Karpas-422 (cell line): ENCODE data around the gene MIA. TPM values are rescaled to one million over a fixed set of nuclear protein-coding genes. Genes with fewer than 3 reads are reported as not detected.
"Not testable (repeated sequence)": the region's sequence is repeated elsewhere in the genome, so short reads cannot be mapped to it uniquely, and the experiment has no call there.

Experiments used
- DNase-seq: peaks from one replicate; pipeline ENCODE4 v3.0.0-alpha.2; 2015
- H2AFZ ChIP-seq: fragments of 200-600 bp; sonication (generic); 2 replicates; pipeline ENCODE4 v1.6.1; 2014; ENCODE audit warnings: antibody characterized with exemption, low read length, mixed read lengths
- H3K27ac ChIP-seq: fragments of 200-600 bp; sonication (generic); 2 replicates; pipeline ENCODE4 v1.5.1; 2014; ENCODE audit warnings: mild to moderate bottlenecking, low read length, moderate library complexity
- H3K27me3 ChIP-seq: fragments of 200-600 bp; sonication (generic); 2 replicates; pipeline ENCODE4 v1.6.1; 2014; ENCODE audit warnings: low read length, mixed read lengths
- H3K36me3 ChIP-seq: fragments of 200-600 bp; sonication (generic); 2 replicates; pipeline ENCODE4 v1.6.1; 2014; ENCODE audit warnings: low read length, mixed read lengths; ENCODE audit not compliant: insufficient read depth
- H3K4me1 ChIP-seq: fragments of 200-600 bp; sonication (generic); 2 replicates; pipeline ENCODE4 v1.6.1; 2014; ENCODE audit warnings: mild to moderate bottlenecking, low read length, mixed read lengths
- H3K4me2 ChIP-seq: fragments of 200-600 bp; sonication (generic); 2 replicates; pipeline ENCODE4 v1.6.1; 2014; ENCODE audit warnings: low read length, low read depth, mild to moderate bottlenecking; ENCODE audit not compliant: poor library complexity, severe bottlenecking
- H3K4me3 ChIP-seq: fragments of 200-600 bp; sonication (generic); 2 replicates; pipeline ENCODE4 v1.5.1; 2014; ENCODE audit warnings: mild to moderate bottlenecking, antibody characterized with exemption, low read length, mixed read lengths
- H3K79me2 ChIP-seq: fragments of 200-600 bp; sonication (generic); 2 replicates; pipeline ENCODE4 v1.6.1; 2014; ENCODE audit warnings: mild to moderate bottlenecking, low read length, mixed read lengths
- H3K9ac ChIP-seq: fragments of 200-600 bp; sonication (generic); 2 replicates; pipeline ENCODE4 v1.6.0; 2014; ENCODE audit warnings: low read length
- H3K9me2 ChIP-seq: fragments of 200-600 bp; sonication (generic), shearing (Covaris generic); replicated peaks from 2 replicates; pipeline ENCODE4 v1.6.0; 2014; ENCODE audit warnings: mild to moderate bottlenecking, low read length, moderate library complexity; ENCODE audit not compliant: insufficient read depth
- H3K9me3 ChIP-seq: fragments of 300-700, 200-600 bp; sonication (generic); 2 replicates; pipeline ENCODE4 v1.6.1; 2014; ENCODE audit warnings: low read length, mixed read lengths
- H4K20me1 ChIP-seq: fragments of 200-600 bp; sonication (generic); 2 replicates; pipeline ENCODE4 v1.6.1; 2014; ENCODE audit warnings: mild to moderate bottlenecking, antibody characterized with exemption, low read length, low read depth; ENCODE audit not compliant: insufficient read depth
- total RNA-seq: library from RNA; depleted of rRNA; stranded (reverse); fragments of >200 nt; shearing (Covaris generic); gene quantifications from 2 replicates; pipeline ENCODE4 v1.2.3, GENCODE V29; 2014; ENCODE audit warnings: low replicate concordance

MIA gene
- total RNA-seq, 1 experiment from 2014 or later, result not detected

- H3K9me3 ChIP-seq, H3K27me3 ChIP-seq, H3K4me1 ChIP-seq, H3K9ac ChIP-seq, H4K20me1 ChIP-seq, H3K4me3 ChIP-seq, H3K27ac ChIP-seq, H2AFZ ChIP-seq, H3K79me2 ChIP-seq, H3K4me2 ChIP-seq, H3K9me2 ChIP-seq, DNase-seq: not testable (repeated sequence)
- peaks cover 44% of the 10 kb centered on the region for H3K36me3 ChIP-seq
Observed at GRCh38 chr19:40766385-40766784, 8.9 kb upstream of the MIA start.

DNA sequence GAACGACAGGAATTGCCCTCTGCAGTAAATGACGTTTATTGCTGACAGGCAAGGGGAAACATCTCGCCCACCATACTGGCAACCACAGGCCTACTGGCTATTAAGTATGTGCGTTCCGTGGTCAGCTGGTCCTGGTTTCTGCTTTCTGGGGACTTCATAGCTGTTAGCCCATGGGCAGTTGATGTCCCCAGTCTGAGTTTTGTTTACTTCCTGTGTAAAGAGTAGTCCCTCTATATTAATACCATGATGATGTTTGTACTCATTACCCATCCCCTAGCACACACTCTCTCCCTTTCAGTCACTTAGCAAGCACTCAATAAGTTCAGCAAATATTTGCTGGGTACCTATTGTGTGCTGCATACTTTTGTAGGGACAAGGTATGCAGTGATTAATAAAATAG is 6.5 kb upstream of the MIA start:
- DNase-seq, result no peak
- H3K27ac ChIP-seq, result no peak overlapping the region

DNA sequence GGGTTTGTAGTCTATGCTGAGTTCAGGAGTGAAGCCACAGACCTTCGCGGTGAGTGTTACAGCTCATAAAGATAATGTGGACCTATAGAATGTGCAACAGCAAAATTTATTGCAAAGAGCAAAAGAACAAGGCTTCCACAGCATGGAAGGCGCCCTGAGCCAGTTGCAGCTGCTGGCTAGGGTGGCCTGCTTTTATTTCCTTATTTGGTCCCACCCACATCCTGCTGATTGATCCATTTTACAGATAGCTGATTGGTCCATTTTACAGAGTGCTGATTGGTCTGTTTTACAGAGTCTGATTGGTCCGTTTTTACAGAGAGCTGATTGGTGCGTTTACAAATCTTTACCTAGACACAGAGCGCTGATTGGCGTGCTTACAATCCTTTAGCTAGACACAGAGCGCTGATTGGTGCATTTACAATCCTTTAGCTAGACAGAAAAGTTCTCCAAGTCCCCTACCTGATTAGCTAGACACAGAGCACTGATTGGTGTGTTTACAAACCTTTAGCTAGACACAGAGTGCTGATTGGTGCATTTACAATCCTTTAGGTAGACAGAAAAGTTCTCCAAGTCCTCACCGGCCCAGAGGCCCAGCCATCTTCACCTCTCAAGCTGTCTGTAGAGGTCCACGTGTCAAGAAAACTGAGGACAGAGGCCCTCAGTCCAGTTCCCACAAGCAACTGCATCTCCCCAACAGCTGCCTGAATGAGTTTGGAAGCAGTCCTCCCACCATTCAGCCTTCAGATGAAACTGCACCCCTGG is 4.0 kb upstream of the MIA start:
- H3K27me3 ChIP-seq, H3K4me3 ChIP-seq, H3K79me2 ChIP-seq, H3K9me2 ChIP-seq, H3K9ac ChIP-seq, H4K20me1 ChIP-seq, H3K4me2 ChIP-seq, H3K9me3 ChIP-seq, H2AFZ ChIP-seq, H3K27ac ChIP-seq, H3K4me1 ChIP-seq, H3K36me3 ChIP-seq: not testable (repeated sequence)
- peak; percentile 81 for DNase-seq

More for the DNA sequence above, 6.5 kb upstream of the MIA start:
- Histone ChIP-seq H3K4me3 (no peak overlapping the region), H3K4me2 (no peak overlapping the region), H3K4me1 (no peaks in the 10 kb centered on the region), H4K20me1 (no peaks in the 10 kb centered on the region), H3K36me3 (peaks cover 21% of the 10 kb centered on the region), H3K9me2 (no peaks in the 10 kb centered on the region), H3K79me2 (no peaks in the 10 kb centered on the region), H3K9me3 (no peaks in the 10 kb centered on the region), H2AFZ (no peak overlapping the region), H3K9ac (no peak overlapping the region), H3K27me3 (no peaks in the 10 kb centered on the region)

GRCh38 chr19:40775632-40776022 is 306 bp downstream of the MIA start:
- H2AFZ ChIP-seq, result no peak overlapping the region
- no peaks in the 10 kb centered on the region for H4K20me1 ChIP-seq
- H3K36me3 ChIP-seq, result no peaks in the 10 kb centered on the region
- peaks cover 11% of the 10 kb centered on the region; the same call in 1 of the 2 replicates for H3K79me2 ChIP-seq
- H3K27me3 ChIP-seq, result no peaks in the 10 kb centered on the region
- DNase-seq, result no peak
- no peak overlapping the region for H3K4me2 ChIP-seq
- peaks cover 23% of the 10 kb centered on the region for H3K4me1 ChIP-seq
- no peaks in the 10 kb centered on the region for H3K9me2 ChIP-seq
- H3K9me3 ChIP-seq, result no peaks in the 10 kb centered on the region
- H3K4me3 ChIP-seq, result no peak overlapping the region
- H3K27ac ChIP-seq, result no peak overlapping the region
- no peak overlapping the region for H3K9ac ChIP-seq

- peak overlapping the region; percentile 96 for H3K4me2 ChIP-seq
- peaks cover 23% of the 10 kb centered on the region for H3K4me1 ChIP-seq
- no peak overlapping the region for H2AFZ ChIP-seq
- no peaks in the 10 kb centered on the region for H3K27me3 ChIP-seq
- no peaks in the 10 kb centered on the region for H4K20me1 ChIP-seq
- no peaks in the 10 kb centered on the region for H3K36me3 ChIP-seq
- H3K4me3 ChIP-seq, result no peak overlapping the region
- peaks cover 11% of the 10 kb centered on the region; the same call in 1 of the 2 replicates for H3K79me2 ChIP-seq
- peak overlapping the region; percentile 100 for H3K27ac ChIP-seq
- no peak overlapping the region for H3K9ac ChIP-seq
- no peak for DNase-seq
- H3K9me3 ChIP-seq, result no peaks in the 10 kb centered on the region
- H3K9me2 ChIP-seq, result no peaks in the 10 kb centered on the region
Observed at GRCh38 chr19:40776364-40776763, 1.0 kb downstream of the MIA start.

DNA sequence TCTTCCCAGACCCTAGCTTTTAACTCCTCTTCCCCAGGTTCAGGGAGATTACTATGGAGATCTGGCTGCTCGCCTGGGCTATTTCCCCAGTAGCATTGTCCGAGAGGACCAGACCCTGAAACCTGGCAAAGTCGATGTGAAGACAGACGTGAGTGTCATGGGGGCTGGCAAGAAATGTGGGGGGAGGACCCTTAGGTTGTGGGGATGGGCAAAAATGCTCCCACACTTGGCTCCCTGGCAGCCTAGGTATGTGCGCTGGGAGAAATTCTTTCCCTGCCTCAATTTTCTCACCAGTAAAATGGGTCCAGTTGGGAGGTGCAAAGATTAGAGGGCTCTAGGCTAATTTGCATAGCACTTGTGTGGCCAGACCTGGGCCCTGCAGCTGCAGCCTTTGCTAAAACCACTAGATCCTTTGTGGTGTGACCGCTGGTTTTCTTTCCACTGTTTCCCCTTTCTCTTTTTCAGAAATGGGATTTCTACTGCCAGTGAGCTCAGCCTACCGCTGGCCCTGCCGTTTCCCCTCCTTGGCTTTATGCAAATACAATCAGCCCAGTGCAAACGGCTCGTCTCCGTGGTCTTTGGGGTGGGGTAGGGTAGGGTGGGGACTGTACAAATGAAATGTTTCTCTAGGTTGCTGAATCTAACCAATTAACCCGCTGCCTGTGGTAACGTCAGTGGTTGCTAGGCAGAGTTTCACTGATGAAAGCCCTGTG is 1.8 kb downstream of the MIA start:
- H3K27ac ChIP-seq, result peak overlapping the region; percentile 100
- no peaks in the 10 kb centered on the region for H4K20me1 ChIP-seq
- H3K27me3 ChIP-seq, result no peaks in the 10 kb centered on the region
- H3K9me2 ChIP-seq, result no peaks in the 10 kb centered on the region
- H3K4me3 ChIP-seq, result peak overlapping the region; percentile 77
- no peak overlapping the region for H2AFZ ChIP-seq
- H3K9me3 ChIP-seq, result no peaks in the 10 kb centered on the region
- peaks cover 11% of the 10 kb centered on the region; the same call in 1 of the 2 replicates for H3K79me2 ChIP-seq
- H3K4me2 ChIP-seq, result peak overlapping the region; percentile 96
- peak overlapping the region; percentile 98 for H3K9ac ChIP-seq
- H3K4me1 ChIP-seq, result peaks cover 23% of the 10 kb centered on the region
- DNase-seq, result peak; percentile 98
- no peaks in the 10 kb centered on the region for H3K36me3 ChIP-seq

GRCh38 chr19:40777645-40777936 is 2.3 kb downstream of the MIA start:
- H3K36me3 ChIP-seq, result no peaks in the 10 kb centered on the region
- no peak for DNase-seq
- peak overlapping the region; percentile 100 for H3K27ac ChIP-seq
- H3K9me3 ChIP-seq, result no peaks in the 10 kb centered on the region
- H4K20me1 ChIP-seq, result no peaks in the 10 kb centered on the region
- H3K4me3 ChIP-seq, result peak overlapping the region; percentile 77
- peaks cover 11% of the 10 kb centered on the region; the same call in 1 of the 2 replicates for H3K79me2 ChIP-seq
- peak overlapping the region; percentile 96 for H3K4me2 ChIP-seq
- no peaks in the 10 kb centered on the region for H3K27me3 ChIP-seq
- peaks cover 23% of the 10 kb centered on the region for H3K4me1 ChIP-seq
- H3K9me2 ChIP-seq, result no peaks in the 10 kb centered on the region
- no peak overlapping the region for H2AFZ ChIP-seq
- peak overlapping the region; percentile 98 for H3K9ac ChIP-seq

DNA sequence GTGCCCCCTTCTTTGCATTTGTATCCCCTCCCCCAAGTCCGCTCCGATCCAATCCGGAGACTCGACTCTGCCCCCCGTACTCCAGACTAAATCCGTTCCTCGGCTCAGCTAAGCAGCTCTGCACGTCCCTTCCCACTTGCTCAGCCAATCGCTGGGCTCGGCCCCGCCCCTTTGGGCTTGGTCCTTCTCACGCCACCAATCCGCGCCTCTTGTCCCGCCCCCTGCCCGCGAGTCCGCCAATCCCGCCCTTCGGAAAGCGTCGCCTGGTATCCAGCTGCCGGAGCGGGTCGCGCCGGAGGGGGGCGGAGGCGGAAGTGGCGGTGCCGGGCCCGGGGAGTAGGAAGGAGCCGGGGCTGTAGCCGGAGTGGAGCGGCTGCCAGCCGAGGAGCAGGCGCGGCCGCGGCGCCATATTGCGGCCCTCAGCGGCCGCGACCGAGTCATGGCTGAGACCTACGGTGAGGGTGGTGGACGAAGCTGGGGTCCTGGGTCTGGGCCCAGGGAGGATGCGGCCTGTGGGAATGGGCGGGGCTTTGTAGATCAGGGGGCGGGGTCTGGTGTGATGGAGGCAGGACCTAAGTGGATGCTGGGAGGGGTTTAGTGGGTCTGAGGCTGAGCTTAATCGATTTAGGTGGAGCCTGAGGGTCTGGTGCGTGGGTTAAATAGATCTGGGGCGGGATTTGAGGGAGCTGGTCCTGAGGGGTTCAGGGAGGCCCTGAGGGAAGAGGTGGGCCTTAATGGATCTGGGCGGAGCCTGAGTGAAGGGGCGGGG is 2.8 kb downstream of the MIA start, which contains the start of gene RAB4B:
TSS of gene RAB4B (plus strand) at position 311 of the 769 bp plus-strand sequence. CDS start at position 440, 129 bp downstream.
- Histone ChIP-seq H3K4me1 (peaks cover 23% of the 10 kb centered on the region), H3K36me3 (no peaks in the 10 kb centered on the region), H3K4me2 (peak within 1 kb of the TSS; percentile 96), H3K79me2 (peaks cover 11% of the 10 kb centered on the region; the same call in 1 of the 2 replicates), H3K27ac (peak within 1 kb of the TSS; percentile 100), H4K20me1 (no peaks in the 10 kb centered on the region), H3K9me2 (no peaks in the 10 kb centered on the region), H3K9me3 (no peaks in the 10 kb centered on the region), H3K27me3 (no peaks in the 10 kb centered on the region), H3K4me3 (peak within 1 kb of the TSS; percentile 77), H3K9ac (peak within 1 kb of the TSS; percentile 98), H2AFZ (no peak within 1 kb of the TSS)
- peak; percentile 100 for DNase-seq
